Heart left ventricle (tissue), 16 donors: Measurements from ENCODE around the gene ARMS2. TPM values are rescaled to one million over a fixed set of nuclear protein-coding genes. Genes with fewer than 3 reads are reported as not detected.
A peak's percentile ranks its signal among the peaks of the same experiment; 100 is the strongest.

Source experiments
- ATAC-seq, 4 donors: fragments of 200-7000 bp; cut with Tn5 transposase; one replicate each; pipeline ENCODE4 v1.9.1; 2020 to 2022; ENCODE audit warnings: moderate library complexity in 4 of 4, mild to moderate bottlenecking in 3 of 4, moderate number of reproducible peaks in 1 of 4
- DNase-seq, 5 donors: peaks; one replicate each; pipeline ENCODE4 v3.0.0-alpha.2; 2020
- H3K27ac ChIP-seq, 12 donors: fragments of 200-600 bp; sonication (generic) in 4 of 12; one replicate each; pipeline versions ENCODE4 v1.5.0 to v1.8.0; 2016 to 2022; ENCODE audit warnings: mild to moderate bottlenecking in 2 of 12
- H3K27me3 ChIP-seq, 9 donors: fragments of 200-600 bp; sonication (generic) in 2 of 9; one replicate each; pipeline versions ENCODE4 v1.5.1 to v1.8.0; 2016 to 2022; ENCODE audit warnings: mild to moderate bottlenecking in 3 of 9
- H3K36me3 ChIP-seq, 9 donors: fragments of 200-600 bp; sonication (generic) in 2 of 9; one replicate each; pipeline versions ENCODE4 v1.5.0 to v1.8.0; 2018 to 2022; ENCODE audit warnings: mild to moderate bottlenecking in 2 of 9
- H3K4me1 ChIP-seq, 12 donors: fragments of 200-600 bp; sonication (generic) in 4 of 12; one replicate each; pipeline versions ENCODE4 v1.5.0 to v1.8.0; 2016 to 2022; ENCODE audit warnings: mild to moderate bottlenecking in 3 of 12
- H3K4me3 ChIP-seq, 12 donors: fragments of 200-600 bp; sonication (generic) in 4 of 12; one replicate each; pipeline versions ENCODE4 v1.5.0 to v1.8.0; 2017 to 2022; ENCODE audit warnings: mild to moderate bottlenecking in 9 of 12, moderate library complexity in 4 of 12
- H3K9me3 ChIP-seq, 12 donors: fragments of 200-600 bp; sonication (generic) in 4 of 12; one replicate each; pipeline versions ENCODE4 v1.5.0 to v1.8.0; 2016 to 2022; ENCODE audit warnings: mild to moderate bottlenecking in 1 of 12
- CTCF ChIP-seq, 12 donors: fragments of 200-600 bp; sonication (generic) in 4 of 12; IDR thresholded peaks; one replicate each; pipeline versions ENCODE4 v1.5.0 to v1.8.0; 2018 to 2022; ENCODE audit warnings: antibody characterized with exemption in 12 of 12, mild to moderate bottlenecking in 5 of 12
- POLR2A ChIP-seq, 2 donors: fragments of 450-650 bp; IDR thresholded peaks; one replicate each; pipeline ENCODE4 v1.6.1; 2017; ENCODE audit warnings: antibody characterized with exemption in 2 of 2, mild to moderate bottlenecking in 2 of 2, moderate library complexity in 2 of 2
- WGBS, 4 donors: extraction: QIAGEN DNeasy Blood & Tissue Kit in 2 of 4; methylation state at CpG; one replicate each; pipeline versions ENCODE4 v1.1.5 to v1.1.7; 2013 to 2018; 5-methylcytosine and 5-hydroxymethylcytosine counted together
- intact Hi-C, 10 donors: fragments of 100-400 bp; cut with DNase I; formaldehyde crosslinking; loops; one replicate each; pipeline versions ENCODE4 v1.11.1 to v1.14.2; 2022
- polyA plus RNA-seq, 2 donors: library from polyadenylated mRNA; stranded (reverse); fragments of 200-250 nt; gene quantifications; one replicate each; pipeline ENCODE4 v1.2.3, GENCODE V29; 2013
- total RNA-seq, 9 donors: library from RNA; depleted of rRNA in 2 of 9; stranded (reverse); fragments of >200 nt in 2 of 9; fragmentation: NEBNext Ultra II Directional in 3 of 9; extraction: Animal tissue kit (Norgen Biotek cat#: 25700) in 3 of 9; gene quantifications; one replicate each; pipeline versions ENCODE4 v1.1.0 to v1.2.4, GENCODE V29; 2016 to 2023
- donor health status: ischemic (EF 13 %, LVEDD 7.1; RV severe dilation, severe dysfunction).
- donor health status: healthy with polysubstance abuse.
- donor health status: DM: no; HTN: yes; CAD: no.
- donor health status: DM: no; HTN: no; CAD: no.
- donor health status: ischemic (EF 25% LVEDD 6.9; RV normal size, moderate dysfunction).
- donor health status: ischemic (EF 25% LVEDD 5.7; RV mildly dilated, moderate dysfunction).
- donor health status: healthy.
- donor health status: DM: yes; HTN: yes; CAD: no.
- donor health status: ischemic (EF 35%, LVEDD 5.7; RV mildly dilated, moderate dysfunction).
- donor health status: nonischemic (EF 11% LVEDD 7.7; RV severe dilation, severe dysfunction).
- donor health status: DM: yes; HTN: yes; CAD: no.
- donor health status: PGD.
- donor health status: ischemic (EF 29% LVEDD 5.4; RV normal size, mild dysfunction).
- donor health status: nonischemic (EF 23%, LVEDD 6.1; RV moderate dilation, normal function).

ARMS2 gene
- total and polyA plus RNA-seq, 11 donors: 0.87 to 1.5 (median 1.2) TPM; not detected in 8

- ATAC-seq: peak in 3 of 4 donors; percentile 26 to 40 (median 35)
- H3K4me3 ChIP-seq: peak overlapping the region; percentile 66 to 97 (median 83)
- intact Hi-C loops: loop anchor here in 6 of 10 donors (2.0 to 10.0 kb wide), 3 partner anchors 35 to 103 kb away; partner anchors contain the start of gene DMBT1 (in 2 of the 6)
- TF ChIP-seq CTCF (IDR thresholded peaks at IDR 0.05) (no peak), POLR2A (IDR thresholded peaks at IDR 0.05) (no peak)
- peaks cover 0 to 8% (median 0%) of the 10 kb centered on the region in 9 donors for H3K36me3 ChIP-seq
- H3K27me3 ChIP-seq: peaks cover 0 to 37% (median 0%) of the 10 kb centered on the region in 9 donors
- WGBS, 4 donors: 0 to 1% (median 0%) methylated on average over 20 to 95 of the region's 95 CpGs
- H3K27ac ChIP-seq: peak overlapping the region; percentile 33 to 86 (median 75)
- peaks cover 0 to 45% (median 25%) of the 10 kb centered on the region in 12 donors for H3K4me1 ChIP-seq
- peak in 2 of 5 donors; percentile 39 to 45 for DNase-seq
- H3K9me3 ChIP-seq: no peaks in the 10 kb centered on the region
Observed at GRCh38 chr10:122461729-122462532, 7.5 kb downstream of the ARMS2 start.

DNA sequence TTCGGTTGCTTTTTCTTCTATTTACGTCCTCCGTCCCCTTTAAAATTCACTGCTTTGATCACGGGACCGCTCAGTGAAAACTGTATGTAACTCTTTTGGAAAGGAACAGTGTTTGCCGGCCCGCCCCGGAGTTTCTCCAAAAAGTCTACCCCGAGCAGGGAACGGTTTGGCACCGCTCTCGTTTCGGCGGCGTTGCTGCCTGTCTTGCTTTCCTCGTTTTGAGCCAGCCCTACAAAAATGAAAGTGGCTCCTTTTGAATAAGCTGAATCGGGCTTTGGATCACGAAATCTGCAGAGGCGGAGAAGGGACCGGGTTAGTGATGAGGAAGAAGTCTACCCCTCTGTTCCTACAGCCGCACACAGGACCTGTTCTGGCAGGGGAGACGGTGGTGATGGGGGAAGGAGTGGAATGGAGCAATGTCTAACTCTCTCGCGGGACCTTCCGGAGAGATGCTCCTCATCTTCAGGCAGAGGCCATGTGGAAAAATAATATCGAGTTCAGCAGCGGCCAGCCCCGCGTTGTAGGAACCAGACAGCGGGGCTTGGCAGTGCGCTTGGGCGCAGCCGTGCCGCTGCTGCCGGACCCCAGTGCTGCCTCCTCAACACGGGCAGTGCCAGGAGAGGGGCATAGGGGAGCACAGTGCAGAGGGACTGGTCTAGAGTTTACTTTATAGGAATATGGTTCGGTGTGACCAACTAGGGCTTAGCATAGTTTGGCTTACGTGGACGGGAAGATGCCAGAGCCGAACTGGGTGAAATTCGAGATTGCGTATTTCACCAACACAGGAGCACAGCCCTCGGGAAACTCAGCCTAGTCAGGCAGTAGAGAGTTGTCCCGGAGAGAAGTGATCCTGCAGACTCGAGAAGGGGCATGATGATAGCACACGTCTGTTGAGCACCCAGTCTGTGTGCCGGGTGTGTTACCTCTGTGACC is 8.3 kb downstream of the ARMS2 start:
- intact Hi-C loops: loop anchor here in 5 of 10 donors (5.0 to 10.0 kb wide), 2 partner anchors 35 to 102 kb away; partner anchors contain the start of gene DMBT1 (in 2 of the 5)
- Histone ChIP-seq H3K9me3 (no peaks in the 10 kb centered on the region), H3K4me3 (peak overlapping the region; percentile 66 to 97 (median 83)), H3K27ac (peak overlapping the region; percentile 33 to 86 (median 75)), H3K4me1 (peaks cover 0 to 44% (median 24%) of the 10 kb centered on the region in 12 donors), H3K27me3 (peaks cover 0 to 37% (median 0%) of the 10 kb centered on the region in 9 donors), H3K36me3 (peaks cover 0 to 8% (median 0%) of the 10 kb centered on the region in 9 donors)
- DNase-seq (peak; percentile 57 to 80 (median 65)), ATAC-seq (peak in 2 of 4 donors; percentile 32 to 45)
- 11 to 15% (median 14%) methylated on average over 37 to 47 of the region's 47 CpGs for WGBS, 4 donors
- no peak for TF ChIP-seq POLR2A (IDR thresholded peaks at IDR 0.05)

GRCh38 chr10:122463466-122464249 is 9.2 kb downstream of the ARMS2 start:
- Histone ChIP-seq H3K4me1 (peaks cover 0 to 49% (median 26%) of the 10 kb centered on the region in 12 donors), H3K36me3 (peaks cover 0 to 8% (median 0%) of the 10 kb centered on the region in 9 donors), H3K27ac (peak overlapping the region in 1 of 12 donors; percentile 86), H3K4me3 (peak overlapping the region in 10 of 12 donors; percentile 66 to 97 (median 86)), H3K27me3 (peaks cover 0 to 37% (median 0%) of the 10 kb centered on the region in 9 donors), H3K9me3 (no peaks in the 10 kb centered on the region)
- TF ChIP-seq CTCF (IDR thresholded peaks at IDR 0.05) (no peak), POLR2A (IDR thresholded peaks at IDR 0.05) (no peak)
- intact Hi-C loops: loop anchor here in 5 of 10 donors (5.0 to 10.0 kb wide), 2 partner anchors 34 to 101 kb away; partner anchors contain the start of gene DMBT1 (in 2 of the 5)
- WGBS, 4 donors: 83 to 91% (median 86%) methylated on average over 17 of the region's 17 CpGs
- DNase-seq (no peak), ATAC-seq (no peak)

DNA sequence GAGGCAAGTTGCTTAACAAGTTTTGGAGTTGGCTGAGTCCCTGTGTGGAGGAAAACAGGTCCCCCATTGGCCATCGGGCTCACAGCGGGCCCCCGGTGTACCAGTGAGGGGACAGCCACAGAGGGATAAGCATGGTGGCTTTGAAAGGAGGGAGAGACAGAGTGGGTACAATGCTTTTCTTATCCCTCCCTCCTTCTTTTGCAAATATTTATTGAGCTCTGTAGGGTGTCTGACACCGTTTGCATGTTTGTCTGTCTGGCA is 9.7 kb downstream of the ARMS2 start:
- H3K4me1 ChIP-seq: peaks cover 0 to 55% (median 31%) of the 10 kb centered on the region in 12 donors
- 89 to 91% (median 89%) methylated on average over 4 of the region's 4 CpGs for WGBS, 4 donors
- H3K4me3 ChIP-seq: no peak overlapping the region
- peaks cover 0 to 8% (median 0%) of the 10 kb centered on the region in 9 donors for H3K36me3 ChIP-seq
- intact Hi-C loops: loop anchor here in 5 of 10 donors (5.0 to 10.0 kb wide), 2 partner anchors 33 to 101 kb away; partner anchors contain the start of gene DMBT1 (in 2 of the 5)
- no peak overlapping the region for H3K27ac ChIP-seq
- peaks cover 0 to 31% (median 0%) of the 10 kb centered on the region in 9 donors for H3K27me3 ChIP-seq
- no peak for DNase-seq
- no peaks in the 10 kb centered on the region for H3K9me3 ChIP-seq
- no peak for ATAC-seq
- TF ChIP-seq CTCF (IDR thresholded peaks at IDR 0.05) (no peak), POLR2A (IDR thresholded peaks at IDR 0.05) (no peak)
